Kidney (tissue), 14 donors: ENCODE measurements around the gene UBE2L3. TPM values are rescaled to one million over a fixed set of nuclear protein-coding genes. Genes with fewer than 3 reads are reported as not detected.

Source experiments
- DNase-seq, 5 donors: peaks; one replicate each; pipeline ENCODE4 v3.0.0-alpha.2; 2013 to 2020
- FAIRE-seq: peaks from 2 replicates; lab custom pipeline; 2012; peaks lifted over from hg19 to GRCh38; lab: Jason Lieb, UNC
- H3K27ac ChIP-seq, 2 donors: one replicate each; pipeline ENCODE4 v1.7.0; 2013; ENCODE audit warnings: low read depth in 2 of 2, low read length in 2 of 2, inconsistent platforms in 1 of 2
- H3K27me3 ChIP-seq: one replicate; pipeline ENCODE4 v1.7.1; 2013; ENCODE audit warnings: low read length, inconsistent platforms; ENCODE audit not compliant: control insufficient read depth, insufficient read depth
- H3K36me3 ChIP-seq, 3 donors: one replicate each; pipeline versions ENCODE4 v1.7.0 to v1.7.1; 2013; ENCODE audit warnings: low read length in 3 of 3, control low read depth in 1 of 3, inconsistent platforms in 1 of 3; ENCODE audit not compliant: insufficient read depth in 3 of 3, control insufficient read depth in 2 of 3
- H3K4me1 ChIP-seq, 3 donors: one replicate each; pipeline versions ENCODE4 v1.7.0 to v1.7.1; 2013; ENCODE audit warnings: low read length in 3 of 3, inconsistent platforms in 1 of 3, low read depth in 1 of 3; ENCODE audit not compliant: control insufficient read depth in 2 of 3, insufficient read depth in 2 of 3
- H3K4me3 ChIP-seq, 3 donors: one replicate each; pipeline versions ENCODE4 v1.7.0 to v1.8.1; 2013; ENCODE audit warnings: low read length in 3 of 3, control low read depth in 1 of 3, inconsistent platforms in 1 of 3
- H3K9ac ChIP-seq, 3 donors: one replicate each; pipeline versions ENCODE4 v1.7.0 to v1.7.1; 2013; ENCODE audit warnings: low read length in 3 of 3, control low read depth in 1 of 3, inconsistent platforms in 1 of 3
- H3K9me3 ChIP-seq, 3 donors: one replicate each; pipeline versions ENCODE4 v1.7.0 to v1.7.1; 2013; ENCODE audit warnings: low read length in 3 of 3, control low read depth in 1 of 3, inconsistent platforms in 1 of 3; ENCODE audit not compliant: control insufficient read depth in 2 of 3, insufficient read depth in 1 of 3
- CTCF ChIP-seq: IDR thresholded peaks from 3 replicates; pipeline ENCODE4 v1.5.1; 2012; ENCODE audit warnings: mild to moderate bottlenecking, moderate library complexity, borderline replicate concordance; ENCODE audit not compliant: insufficient read depth; ENCODE audit errors: extremely low read depth
- intact Hi-C: fragments of 100-400 bp; cut with DNase I; formaldehyde crosslinking; loops from one replicate; pipeline ENCODE4 v1.11.1; 2022
- polyA plus RNA-seq: library from polyadenylated mRNA; stranded (reverse); fragments of 350-450 nt; fragmentation: Illumina TruSeq; extraction: RNeasy Lipid Tissue Mini Kit (QIAGEN cat#74804); gene quantifications from one replicate; pipeline ENCODE4 v1.2.3, GENCODE V29; 2014; ENCODE audit warnings: low read depth, low replicate concordance; ENCODE audit not compliant: insufficient read depth
- total RNA-seq: library from RNA; stranded (reverse); fragmentation: NEBNext Ultra II Directional; extraction: Animal tissue kit (Norgen Biotek cat#: 25700); gene quantifications from one replicate; pipeline ENCODE4 v1.2.1, GENCODE V29; 2021
- donor health status: control.
- donor health status: control.
- donor health status: control.
- donor health status: control.
- donor health status: control.
- donor health status: DM: yes; HTN: yes; CAD: no.
- donor health status: Normal renal cell carcinoma (clear cell type).

Gene UBE2L3
- total and polyA plus RNA-seq, 2 donors from 2014 or later, result 45.8 to 70.0 TPM

DNA sequence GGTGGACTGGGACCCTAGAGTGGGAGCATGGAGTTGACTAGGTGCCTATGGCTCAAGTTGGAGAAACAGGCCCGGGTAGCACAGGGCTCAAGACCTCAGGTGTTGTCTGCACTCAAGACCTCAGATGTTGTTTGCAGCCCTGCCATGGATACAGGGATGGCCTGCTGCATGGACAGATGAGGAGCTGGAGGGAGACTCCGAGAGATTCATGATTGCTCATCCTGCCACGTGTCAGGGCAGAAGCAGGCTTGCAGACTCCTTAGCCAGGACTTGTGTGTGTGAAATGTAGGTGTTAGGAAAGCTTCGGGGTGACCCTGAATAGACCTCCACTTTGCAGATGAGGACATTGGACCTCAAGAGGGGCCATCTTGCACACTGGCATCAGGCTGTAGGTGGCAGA lies 66.0 kb downstream of the UBE2L3 start:
- Histone ChIP-seq H3K9ac (no peak overlapping the region), H3K9me3 (no peaks in the 10 kb centered on the region), H3K27me3 (no peaks in the 10 kb centered on the region), H3K4me3 (no peak overlapping the region), H3K27ac (no peak overlapping the region), H3K4me1 (peaks cover 0 to 5% (median 0%) of the 10 kb centered on the region in 3 donors), H3K36me3 (no peaks in the 10 kb centered on the region)
- intact Hi-C loops, result no loop called here
- DNase-seq (no peak), FAIRE-seq (no peak)
- TF ChIP-seq CTCF, result no peak

- Histone ChIP-seq H3K9me3 (no peaks in the 10 kb centered on the region), H3K27ac (no peak overlapping the region), H3K27me3 (no peaks in the 10 kb centered on the region), H3K9ac (no peak overlapping the region), H3K4me1 (peaks cover 0 to 2% (median 0%) of the 10 kb centered on the region in 3 donors), H3K36me3 (no peaks in the 10 kb centered on the region), H3K4me3 (no peak overlapping the region)
- intact Hi-C loops, result no loop called here
- peak in 1 of 5 donors; percentile 66 for DNase-seq
- TF ChIP-seq CTCF, result no peak
- FAIRE-seq, result no peak
Observed at GRCh38 chr22:21634081-21634480, 66.6 kb downstream of the UBE2L3 start.

GRCh38 chr22:21634844-21635243 lies 67.3 kb downstream of the UBE2L3 start:
- H3K36me3 ChIP-seq, result no peaks in the 10 kb centered on the region
- H3K9me3 ChIP-seq, result no peaks in the 10 kb centered on the region
- no peak overlapping the region for H3K4me3 ChIP-seq
- no peaks in the 10 kb centered on the region for H3K27me3 ChIP-seq
- intact Hi-C loops, result no loop called here
- DNase-seq (peak in 1 of 5 donors; percentile 46), FAIRE-seq (no peak)
- H3K27ac ChIP-seq, result no peak overlapping the region
- TF ChIP-seq CTCF, result no peak
- no peaks in the 10 kb centered on the region for H3K4me1 ChIP-seq
- no peak overlapping the region for H3K9ac ChIP-seq
